ENCODE measurements around the gene TBC1D13. TPM values are rescaled to one million over a fixed set of nuclear protein-coding genes. Genes with fewer than 3 reads are reported as not detected.

Gene TBC1D13
- total and polyA plus RNA-seq, 9 of the 15 experiments (the other 6 are each of a cell fraction or from before 2014, with no cell fraction given): 2.3 to 28.7 (median 11.4) TPM

GRCh38 chr9:128818839-128819715 is 32.0 kb downstream of the TBC1D13 start (continued):
- TF ChIP-seq NCOA2 (IDR thresholded peaks at IDR 0.05; ENCODE audit: partially characterized antibody in 2 of 2): no peak
- TF ChIP-seq MCM3 (IDR thresholded peaks at IDR 0.05): no peak
- TF ChIP-seq ETV5 (CRISPR knock-in tag; IDR thresholded peaks at IDR 0.05; ENCODE audit: low read depth): no peak
- peak in 1 of 2 experiments; percentile 32; a peak in 1 of 4 replicates for TF ChIP-seq SIN3A (IDR thresholded peaks at IDR 0.05; ENCODE audit: borderline replicate concordance in 2 of 2, control insufficient read depth in 1 of 2, low read depth in 2 of 2, low read length in 2 of 2)
- TF ChIP-seq ZNF57 (CRISPR knock-in tag; IDR thresholded peaks at IDR 0.05): no peak
- TF ChIP-seq SRSF1 (IDR thresholded peaks at IDR 0.05; ENCODE audit: low read depth, low read length): no peak
- TF ChIP-seq CBFB (CRISPR knock-in tag; IDR thresholded peaks at IDR 0.05): no peak
- no peak for TF ChIP-seq CREB5 (CRISPR knock-in tag; IDR thresholded peaks at IDR 0.05)
- no peak for TF ChIP-seq CHD2 (IDR thresholded peaks at IDR 0.05; ENCODE audit: low read depth, low read length)
- TF ChIP-seq RCOR1 (IDR thresholded peaks at IDR 0.05; ENCODE audit: borderline replicate concordance in 1 of 2, low read depth in 2 of 2, low read length in 2 of 2): no peak
- no peak for TF ChIP-seq ZNF780A (CRISPR knock-in tag; IDR thresholded peaks at IDR 0.05)
- TF ChIP-seq ZNF140 (CRISPR knock-in tag; IDR thresholded peaks at IDR 0.05): no peak
- no peak for TF ChIP-seq NCOR1 (IDR thresholded peaks at IDR 0.05)
- 0 out of 2 replicates have a peak, but pooled peaks have one; percentile 67 for TF ChIP-seq FOXP4 (CRISPR knock-in tag; IDR thresholded peaks at IDR 0.05; ENCODE audit: borderline replicate concordance)
- no peak; the same call in 1 of the 2 replicates for TF ChIP-seq ZNF395 (CRISPR knock-in tag; IDR thresholded peaks at IDR 0.05)
- TF ChIP-seq TEAD1 (CRISPR knock-in tag; IDR thresholded peaks at IDR 0.05): no peak
- TF ChIP-seq BRCA1 (IDR thresholded peaks at IDR 0.05): no peak
- no peak for TF ChIP-seq BRCA1 (CRISPR knock-in tag; IDR thresholded peaks at IDR 0.05)
- no peak for TF ChIP-seq HNRNPK (IDR thresholded peaks at IDR 0.05; ENCODE audit: low read depth, low read length, poor library complexity, severe bottlenecking)
- TF ChIP-seq HDGF (IDR thresholded peaks at IDR 0.05): no peak
- no peak for TF ChIP-seq PYGO2 (tag; IDR thresholded peaks at IDR 0.05)
- TF ChIP-seq MXI1 (IDR thresholded peaks at IDR 0.05; ENCODE audit: low read depth, low read length): no peak
- TF ChIP-seq MTA2 (IDR thresholded peaks at IDR 0.05; ENCODE audit: low read depth): no peak
- TF ChIP-seq WHSC1 (IDR thresholded peaks at IDR 0.05; ENCODE audit: low read length): no peak
- 0 out of 2 replicates have a peak, but pooled peaks have one; percentile 43 for TF ChIP-seq CBX1 (IDR thresholded peaks at IDR 0.05; ENCODE audit: low read depth)
- no peak for TF ChIP-seq CC2D1A (IDR thresholded peaks at IDR 0.05)
